HT1080 (cell line): Measurements from ENCODE around the gene LMBRD2. TPM values are rescaled to one million over a fixed set of nuclear protein-coding genes. Genes with fewer than 3 reads are reported as not detected.

Experiments
- DNase-seq: peaks from one replicate; pipeline ENCODE4 v3.0.0-alpha.2; 2015; ENCODE audit warnings: low read depth
- small RNA-seq: library from RNA; depleted of rRNA; stranded (forward); fragments of <200 nt; gene quantifications from one replicate; pipeline ENCODE3, GENCODE V24; 2014
- total RNA-seq: library from RNA; depleted of rRNA; stranded (reverse); fragments of >200 nt; shearing (Covaris generic); gene quantifications from 2 replicates; pipeline ENCODE4 v1.2.3, GENCODE V29; 2014; rRNA removed

The LMBRD2 gene
- total RNA-seq, 1 experiment from 2014 or later = 8.0 TPM

GRCh38 chr5:36052538-36052937 is 99.1 kb downstream of the LMBRD2 start:
- peak; percentile 18 for DNase-seq

GRCh38 chr5:36049949-36050348 is 101.7 kb downstream of the LMBRD2 start:
- DNase-seq = no peak

Small RNA genes within 50 kb of the gene (small RNA-seq; reads per million reads assigned to genes)
- not detected for gene AC016612.1
- 0.07 reads per million for gene MIR580
- gene RNU6-1305P = not detected

Other genes with a start within 250 kb of the LMBRD2 start
- 0.43 and 0.61 TPM in 2 replicates for gene CAPSL, start 213.3 kb downstream of the LMBRD2 start, total RNA-seq
- not detected in 2 replicates for gene UGT3A1, start 160.5 kb downstream of the LMBRD2 start, total RNA-seq
- gene UGT3A2, start 85.0 kb downstream of the LMBRD2 start, total RNA-seq = not detected in 2 replicates
- 80.6 and 84.1 TPM in 2 replicates for gene SKP2, start 224 bp upstream of the LMBRD2 start, total RNA-seq
- 23.5 and 28.4 TPM in 2 replicates for gene NADK2, start 90.0 kb upstream of the LMBRD2 start, total RNA-seq
- gene RANBP3L, start 150.0 kb upstream of the LMBRD2 start, total RNA-seq = 0.18 and 0.50 TPM in 2 replicates